IPS DF 19.7 (cell line): ENCODE data around the gene ANKRD24.
"Not testable (repeated sequence)": the region's sequence is repeated elsewhere in the genome, so short reads cannot be mapped to it uniquely, and the experiment has no call there.

ENCODE experiments used
- DNase-seq: peaks from one replicate; pipeline ENCODE4 v3.0.0-alpha.2; 2013; ENCODE audit warnings: low read depth, low spot score

ANKRD24 gene

DNA sequence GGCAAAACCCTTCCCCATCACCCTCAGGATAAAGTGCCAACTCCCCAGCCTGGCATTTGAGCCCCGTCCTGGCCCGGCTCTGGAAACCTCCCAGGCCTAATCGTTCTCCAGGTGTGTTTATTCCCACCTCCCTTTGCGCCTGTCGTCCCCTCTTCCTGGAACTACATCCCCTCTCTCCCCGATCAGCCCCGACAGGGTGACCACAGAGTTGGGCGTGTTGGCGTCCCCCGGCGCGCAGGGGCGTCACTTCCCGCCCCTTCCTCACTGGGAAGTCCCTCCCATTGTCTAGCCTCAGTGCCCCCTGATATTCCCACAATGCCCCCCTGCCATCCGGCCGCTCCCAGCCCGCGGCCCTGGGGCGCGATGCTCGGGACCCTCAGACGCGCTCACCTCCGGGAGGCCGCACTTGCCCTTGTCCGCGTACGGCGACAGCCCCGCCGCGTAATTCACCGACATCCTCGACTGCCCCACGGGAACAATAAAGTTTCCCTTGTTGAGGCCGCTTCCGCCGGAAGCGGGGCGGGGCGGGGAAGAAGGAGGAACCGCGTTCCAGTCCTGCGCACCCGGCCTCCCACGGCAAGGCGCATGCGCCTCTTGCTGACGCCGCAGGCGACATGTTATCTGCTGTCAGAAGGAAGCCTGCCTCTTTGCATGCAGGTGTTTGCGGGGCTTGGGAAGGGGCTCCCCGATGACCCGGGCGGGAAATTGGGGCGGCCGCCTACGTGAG is at the start of gene ANKRD24, which contains the start of gene SIRT6:
ANKRD24 (plus strand) TSS at position 606 of the 727 bp plus-strand sequence. CDS start 3,737 bp downstream, outside the sequence.
SIRT6 (minus strand) TSS at position 480 of the 727 bp plus-strand sequence; CDS start at position 456, 24 bp downstream.
- peak; percentile 75 for DNase-seq

DNA sequence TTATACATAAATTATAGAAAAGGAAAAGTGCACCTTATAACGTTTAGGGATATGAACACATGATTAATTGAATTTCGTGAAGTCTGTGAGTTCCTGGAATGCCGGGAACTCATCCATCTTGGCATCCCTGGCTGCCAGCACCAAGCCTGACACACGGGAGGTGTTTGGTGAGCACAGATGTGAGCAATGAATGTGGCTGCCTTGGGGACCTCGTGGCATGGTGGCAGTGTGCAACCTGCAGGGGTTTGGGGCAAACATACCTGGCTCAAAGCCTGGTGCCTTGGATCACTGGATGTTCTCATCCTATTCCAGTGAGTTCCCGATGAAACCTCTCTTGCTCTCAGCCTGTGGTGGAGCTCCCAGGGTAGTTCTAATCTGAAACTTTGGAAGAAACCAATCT is 48.1 kb upstream of the ANKRD24 start:
- no peak for DNase-seq

DNA sequence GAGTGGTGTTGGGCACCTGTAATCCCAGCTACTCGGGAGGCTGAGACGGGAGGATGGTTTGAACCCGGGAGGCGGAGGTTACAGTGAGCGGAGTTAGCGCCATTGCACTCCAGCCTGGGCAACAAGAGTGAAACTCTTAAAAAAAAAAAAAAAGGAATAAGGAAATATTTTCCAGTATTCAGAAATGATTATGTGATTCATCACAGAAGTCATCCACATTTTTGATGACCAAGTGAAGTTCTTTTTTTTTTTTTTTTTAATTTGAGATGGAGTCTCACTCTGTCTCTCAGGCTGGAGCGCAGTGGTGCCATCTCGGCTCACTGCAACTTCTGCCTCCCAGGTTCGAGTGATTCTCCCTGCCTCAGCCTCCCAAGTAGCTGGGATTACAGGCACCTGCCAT is 47.1 kb upstream of the ANKRD24 start:
- DNase-seq, result not testable (repeated sequence)

DNA sequence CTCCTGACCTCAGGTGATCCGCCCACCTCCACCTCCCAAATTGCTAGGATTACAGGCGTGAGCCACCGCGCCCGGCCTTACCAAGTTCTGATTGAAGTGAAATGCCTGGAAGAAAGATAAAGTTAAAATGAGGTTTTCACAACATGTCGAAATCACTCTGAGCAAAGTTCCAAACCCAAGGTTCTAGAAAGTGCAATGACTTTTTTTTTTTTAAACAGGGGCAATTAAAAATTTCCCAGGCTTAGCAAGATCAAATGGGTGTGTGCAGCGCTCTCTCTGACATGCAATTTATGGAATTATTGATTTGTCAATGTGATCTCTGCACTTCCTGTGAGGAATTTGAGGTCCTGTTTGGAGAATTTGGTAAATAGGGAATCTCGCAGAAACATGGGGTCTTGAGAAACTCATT is 45.8 kb upstream of the ANKRD24 start:
- DNase-seq, result no peak

DNA sequence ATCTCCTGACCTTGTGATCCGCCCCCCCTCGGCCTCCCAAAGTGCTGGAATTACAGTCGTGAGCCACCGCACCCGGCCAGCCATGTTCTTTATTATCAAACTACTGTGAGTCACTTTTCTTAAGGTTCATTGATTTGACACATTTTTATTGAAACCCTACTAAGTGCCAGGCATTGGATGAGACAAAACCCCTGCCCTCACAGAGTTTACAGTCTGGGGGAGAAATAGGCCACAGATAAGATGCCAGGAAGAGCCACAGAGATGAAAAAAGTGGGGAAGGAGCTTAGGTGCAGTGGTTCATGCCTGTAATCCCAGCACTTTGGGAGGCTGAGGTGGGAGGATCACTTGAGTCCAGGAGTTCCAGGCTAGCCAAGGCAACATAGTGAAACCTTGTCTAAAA is 44.0 kb upstream of the ANKRD24 start:
- no peak for DNase-seq

DNA sequence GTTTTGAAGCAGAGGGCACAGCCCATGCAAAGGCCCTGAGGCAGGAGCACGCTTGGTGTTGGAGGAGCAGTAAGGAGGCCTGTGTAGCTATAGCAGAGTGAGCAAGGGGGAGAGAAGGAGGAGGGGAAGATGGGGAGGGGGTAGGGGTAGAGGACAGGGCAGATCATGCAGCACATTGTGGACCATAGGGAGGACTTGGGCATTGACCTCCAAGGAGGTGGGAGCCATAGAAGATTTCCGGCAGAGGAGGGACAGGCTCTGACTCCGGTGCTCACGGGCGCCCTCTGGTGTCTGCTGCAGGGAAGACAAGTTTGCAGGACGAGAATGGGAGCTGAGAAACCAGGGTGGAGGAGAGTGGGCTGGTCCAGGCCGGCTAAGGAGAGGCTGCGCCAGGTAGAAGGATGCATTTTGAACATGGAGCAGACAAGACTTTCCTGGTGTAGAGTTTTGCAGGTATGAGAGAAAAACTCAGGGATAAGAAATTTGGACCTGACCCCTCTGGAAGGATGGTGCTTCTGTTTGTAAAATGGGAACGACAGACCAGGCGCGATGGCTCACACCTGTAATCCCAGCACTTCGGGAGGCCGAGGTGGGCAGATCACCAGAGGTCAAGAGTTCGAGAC is 42.8 kb upstream of the ANKRD24 start:
- DNase-seq, result no peak

DNA sequence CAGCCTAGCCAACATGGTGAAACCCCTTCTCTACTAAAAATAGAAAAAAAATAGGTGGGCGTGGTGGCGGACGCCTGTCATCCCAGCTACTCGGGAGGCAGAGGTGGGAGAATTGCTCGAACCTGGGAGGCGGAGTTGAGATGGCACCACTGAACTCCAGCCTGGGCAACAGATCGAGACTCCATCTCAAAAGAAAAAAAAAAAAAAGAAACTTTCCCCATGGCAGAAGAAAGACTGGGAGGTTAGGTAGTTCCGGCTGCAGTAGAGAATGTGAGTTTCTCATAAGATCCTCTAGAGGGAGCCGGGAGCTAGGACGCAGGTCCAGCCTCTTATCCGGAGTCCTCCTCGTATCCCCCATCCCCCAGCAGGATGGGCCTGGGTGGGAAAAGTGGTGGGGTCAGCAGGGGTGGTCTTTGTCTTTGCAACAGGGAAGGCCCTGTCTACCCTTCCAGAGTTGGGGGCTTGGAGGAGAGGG is 42.2 kb upstream of the ANKRD24 start:
- DNase-seq, result no peak

DNA sequence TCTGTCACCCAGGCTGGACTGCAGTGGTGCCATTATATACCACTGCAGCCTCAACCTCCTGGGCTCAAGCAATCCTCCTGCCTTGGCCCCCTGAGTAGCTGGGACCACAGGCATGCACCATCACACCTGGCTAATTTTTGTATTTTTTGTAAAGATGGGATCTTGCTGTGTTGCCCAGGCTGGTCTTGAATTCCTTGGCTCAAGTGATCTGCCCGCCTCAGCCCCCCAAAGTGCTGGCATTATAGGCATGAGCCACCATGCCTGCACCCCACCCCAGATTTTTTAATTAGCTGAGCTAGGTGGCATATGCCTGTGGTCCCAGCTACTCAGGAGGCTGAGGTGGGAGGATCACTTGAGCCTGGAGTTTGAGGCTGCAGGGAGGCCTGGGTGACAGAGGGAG is 39.6 kb upstream of the ANKRD24 start:
- not testable (repeated sequence) for DNase-seq

DNA sequence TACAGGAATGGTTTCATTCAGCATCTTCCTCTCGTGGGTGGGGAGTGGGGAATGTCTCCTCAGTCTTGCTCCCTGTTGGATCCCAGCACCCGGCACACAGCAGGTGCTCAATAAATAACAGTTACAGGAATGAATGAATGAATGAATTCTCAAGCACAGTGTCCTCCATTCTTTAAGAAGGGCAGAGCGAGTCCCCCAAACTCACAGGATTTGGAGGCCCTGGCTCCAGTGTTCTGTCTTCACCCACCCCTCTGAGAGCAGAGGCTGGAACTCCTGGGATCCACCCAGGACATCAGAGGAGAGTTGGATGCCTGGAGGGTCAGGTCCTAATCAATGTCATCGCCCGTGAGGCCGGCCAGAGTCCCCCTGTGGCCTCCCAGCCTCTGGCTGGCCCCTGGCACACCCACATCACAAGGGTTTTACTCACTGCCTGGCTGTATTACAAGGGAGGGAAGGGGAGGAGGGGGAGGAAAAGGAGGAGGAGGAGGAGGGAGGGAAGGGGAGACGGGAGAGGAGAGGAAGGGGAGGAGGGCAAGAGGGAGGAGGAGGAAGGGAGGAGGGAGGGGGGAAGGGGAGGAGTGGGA is 37.7 kb upstream of the ANKRD24 start:
- DNase-seq, result no peak

DNA sequence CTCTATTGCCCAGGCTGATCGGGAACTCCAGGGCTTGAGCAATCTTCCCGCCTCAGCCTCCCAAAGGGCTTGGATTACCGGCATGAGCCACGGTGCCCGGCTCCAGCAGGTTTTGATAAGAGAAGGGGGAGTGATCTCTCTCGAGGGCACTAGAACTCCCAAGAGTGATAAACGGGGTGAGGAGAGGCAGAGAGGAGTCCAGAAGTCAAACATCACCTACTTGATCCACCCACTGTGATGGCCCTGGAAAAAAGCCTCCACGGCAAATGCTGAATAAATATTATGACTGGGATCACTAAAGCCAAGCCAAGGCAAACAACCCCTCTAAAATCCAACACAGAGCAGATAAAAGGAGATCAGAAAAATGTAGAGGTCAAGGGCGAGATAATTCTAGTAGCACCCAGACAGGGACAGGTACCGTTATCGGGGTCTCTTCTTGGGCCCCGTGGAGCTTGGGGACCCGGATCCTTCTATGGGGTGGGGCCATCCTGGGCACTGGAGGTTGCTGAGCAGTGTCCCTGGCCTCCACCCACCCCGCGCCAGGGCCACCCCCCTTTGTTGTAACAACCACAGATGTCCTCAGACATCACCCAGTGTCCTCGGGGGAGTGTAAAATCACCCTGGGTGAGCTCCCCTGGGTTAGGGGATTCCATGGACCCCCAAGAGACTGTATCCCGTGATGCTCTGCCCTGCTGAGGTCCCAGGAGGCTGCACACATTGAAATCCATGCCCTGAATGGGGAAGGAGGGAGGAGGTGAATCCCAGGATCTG is 32.8 kb upstream of the ANKRD24 start:
- DNase-seq, result no peak

DNA sequence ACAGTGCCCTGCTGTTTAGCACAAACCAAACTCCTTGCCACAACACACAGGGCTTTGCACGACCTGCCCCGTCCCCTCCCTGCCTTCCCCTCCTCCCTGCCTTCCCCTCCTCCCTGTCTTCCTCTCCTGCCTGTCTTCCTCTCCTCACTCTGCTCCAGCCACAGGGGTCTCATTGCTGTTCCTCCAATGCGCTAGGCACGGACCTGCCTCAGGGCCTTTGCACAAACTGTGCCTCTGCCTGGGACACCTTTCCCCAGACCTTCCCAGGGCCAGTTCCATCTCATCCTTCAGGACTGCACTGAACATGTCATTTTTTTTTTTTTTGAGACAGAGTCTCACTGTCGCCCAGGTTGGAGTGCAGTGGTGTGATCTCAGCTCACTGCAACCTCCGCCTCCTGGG is 30.9 kb upstream of the ANKRD24 start:
- DNase-seq, result no peak

DNA sequence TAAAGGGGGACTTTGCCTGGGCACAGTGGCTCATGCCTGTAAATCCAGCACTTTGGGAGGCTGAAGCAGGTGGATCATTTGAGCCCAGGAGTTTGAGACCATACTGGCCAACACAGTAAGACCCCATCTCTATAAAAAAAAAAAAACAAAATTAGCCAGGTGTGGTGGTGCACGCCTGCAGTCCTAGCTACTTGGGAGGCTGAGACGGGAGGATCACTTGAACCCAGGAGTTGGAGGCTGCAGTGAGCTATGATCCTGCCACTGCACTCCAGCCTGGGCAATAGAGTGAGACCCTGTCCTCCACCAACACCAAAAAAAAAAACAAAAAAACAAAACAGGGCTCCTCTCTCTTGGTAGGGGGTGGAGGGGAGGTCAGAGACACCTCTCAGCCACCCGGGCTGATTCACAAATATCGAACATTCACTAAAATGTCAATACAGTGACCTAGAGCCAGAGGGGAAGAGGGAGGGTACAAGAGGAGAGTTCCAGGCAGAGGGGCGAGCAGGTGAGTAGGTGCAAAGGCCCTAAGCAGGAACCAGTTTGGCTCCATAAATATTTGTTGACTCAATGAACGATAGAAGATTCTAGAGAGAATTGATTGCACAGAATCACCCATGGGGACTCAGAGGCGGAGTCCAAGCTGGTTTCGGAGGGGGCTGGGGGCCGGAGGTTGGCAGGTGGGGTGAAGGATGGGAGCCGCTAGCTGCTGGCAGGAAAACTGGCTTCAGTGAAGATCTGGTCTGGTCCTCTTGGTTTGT is 30.1 kb upstream of the ANKRD24 start:
- no peak for DNase-seq

DNA sequence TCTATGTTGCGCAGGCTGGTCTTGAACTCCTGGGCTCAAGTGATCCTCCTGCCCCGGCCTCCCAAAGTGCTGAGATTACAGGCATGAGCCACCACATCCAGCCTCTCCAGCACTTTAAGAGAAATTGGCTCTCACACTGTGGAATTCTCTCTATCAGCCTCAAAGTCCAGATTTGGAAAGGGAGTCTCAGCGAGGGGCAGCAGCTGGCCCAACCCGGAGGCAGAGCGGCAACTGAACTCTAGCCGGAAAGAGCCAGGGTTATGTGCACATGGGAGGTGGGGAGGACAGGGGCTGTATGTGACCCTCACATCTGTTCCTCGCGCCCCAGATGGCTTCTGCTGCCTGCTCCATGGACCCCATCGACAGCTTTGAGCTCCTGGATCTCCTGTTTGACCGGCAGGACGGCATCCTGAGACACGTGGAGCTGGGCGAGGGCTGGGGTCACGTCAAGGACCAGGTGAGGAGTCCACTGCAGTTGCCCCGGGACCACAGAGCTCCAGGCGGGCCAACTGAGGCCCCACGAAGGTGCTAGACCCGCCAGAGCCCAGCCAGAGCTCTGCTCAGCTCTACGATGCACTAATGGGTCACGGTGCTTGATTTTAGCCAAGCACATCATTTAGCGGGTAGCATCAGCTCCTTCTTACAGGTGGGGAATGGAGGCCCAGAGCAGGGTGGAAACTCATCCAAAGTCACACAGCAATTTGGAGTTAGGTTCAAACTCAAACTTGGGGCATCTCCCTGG is 27.7 kb upstream of the ANKRD24 start:
- DNase-seq, result no peak

DNA sequence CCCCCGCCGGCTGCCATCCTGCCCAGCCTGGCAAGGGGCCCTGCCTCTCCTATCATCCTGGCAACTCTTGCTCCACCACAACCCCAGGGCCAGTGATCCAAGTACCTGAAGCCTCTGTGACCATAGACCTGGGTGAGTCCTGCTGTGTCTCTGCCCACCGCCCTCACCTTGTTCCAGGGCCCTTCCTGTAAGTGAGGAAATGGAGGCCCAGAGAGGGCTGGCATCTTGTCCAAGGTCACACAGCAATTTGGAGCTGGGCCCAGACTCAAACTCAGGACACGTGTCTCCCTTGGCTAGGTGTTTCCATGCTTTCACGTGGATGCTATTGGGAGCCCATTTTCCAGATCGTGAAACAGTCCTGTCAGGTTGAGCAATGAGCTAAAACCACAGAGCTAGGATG is 25.3 kb upstream of the ANKRD24 start:
- no peak for DNase-seq

DNA sequence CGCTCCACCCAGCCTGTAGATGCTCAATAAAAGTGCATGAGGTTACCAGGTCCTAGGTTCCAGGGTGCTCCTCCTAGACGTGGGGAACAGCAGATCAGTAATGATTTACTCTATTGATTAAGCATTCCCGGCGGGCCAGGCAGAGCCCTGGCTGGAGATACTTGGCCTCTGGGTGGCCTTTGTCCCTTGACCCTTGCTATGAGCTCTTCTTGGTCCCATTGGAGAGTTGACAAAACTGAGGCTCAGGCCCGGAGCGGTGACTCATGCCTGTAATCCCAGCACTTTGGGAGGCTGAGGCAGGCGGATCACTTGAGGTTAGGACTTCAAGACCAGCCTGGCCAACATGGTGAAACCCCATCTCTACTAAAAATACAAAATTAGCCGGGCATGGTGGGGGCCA is 24.5 kb upstream of the ANKRD24 start:
- not testable (repeated sequence) for DNase-seq

DNA sequence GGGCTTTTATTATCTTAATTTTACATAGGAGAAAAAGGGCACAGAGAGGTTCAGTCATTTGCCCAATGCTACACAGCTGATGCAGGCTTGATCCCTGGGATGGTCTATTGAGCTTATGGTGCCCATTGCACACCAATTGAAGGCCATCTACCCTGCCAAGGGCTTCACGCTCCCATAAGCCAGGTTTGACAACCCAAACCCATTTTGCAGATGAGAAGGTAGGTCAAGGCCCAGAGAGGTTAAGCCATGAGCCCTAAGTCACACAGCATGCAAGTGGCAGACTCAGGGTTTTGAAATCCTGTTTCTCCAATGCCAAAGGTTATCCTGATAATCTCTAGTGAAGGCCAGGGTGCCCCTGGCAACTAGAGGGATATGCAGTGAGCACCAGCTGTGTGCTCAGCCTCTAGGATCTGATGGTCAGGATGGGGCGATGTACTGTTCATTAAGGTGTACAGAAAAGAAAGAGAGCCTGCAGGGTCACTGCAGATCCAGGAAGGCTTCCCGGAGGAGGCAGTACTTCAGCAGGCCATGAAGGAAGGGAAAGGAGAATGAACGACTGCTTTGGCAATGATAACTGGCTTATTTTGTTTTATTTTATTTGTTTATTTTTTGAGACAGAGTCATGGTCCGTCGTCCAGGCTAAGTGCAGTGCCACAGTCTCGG is 20.9 kb upstream of the ANKRD24 start:
- no peak for DNase-seq

DNA sequence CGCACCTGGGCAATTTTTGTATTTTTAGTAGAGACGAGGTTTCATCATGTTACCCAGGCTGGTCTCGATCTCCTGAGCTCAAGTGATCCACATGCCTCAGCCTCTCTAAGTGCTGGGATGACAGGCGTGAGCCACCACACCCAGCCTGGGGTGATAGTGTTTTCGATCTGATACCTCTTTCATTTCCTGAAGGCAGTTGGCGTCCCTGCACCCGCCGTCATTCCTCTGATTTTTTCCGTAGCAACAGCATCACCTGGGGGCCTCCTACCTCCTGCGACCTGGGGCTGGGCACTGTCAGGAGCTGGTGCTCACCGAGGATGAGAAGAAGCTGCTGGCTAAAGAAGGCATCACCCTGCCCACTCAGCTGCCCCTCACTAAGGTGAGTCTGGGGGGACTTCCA is 18.2 kb upstream of the ANKRD24 start:
- DNase-seq, result no peak

DNA sequence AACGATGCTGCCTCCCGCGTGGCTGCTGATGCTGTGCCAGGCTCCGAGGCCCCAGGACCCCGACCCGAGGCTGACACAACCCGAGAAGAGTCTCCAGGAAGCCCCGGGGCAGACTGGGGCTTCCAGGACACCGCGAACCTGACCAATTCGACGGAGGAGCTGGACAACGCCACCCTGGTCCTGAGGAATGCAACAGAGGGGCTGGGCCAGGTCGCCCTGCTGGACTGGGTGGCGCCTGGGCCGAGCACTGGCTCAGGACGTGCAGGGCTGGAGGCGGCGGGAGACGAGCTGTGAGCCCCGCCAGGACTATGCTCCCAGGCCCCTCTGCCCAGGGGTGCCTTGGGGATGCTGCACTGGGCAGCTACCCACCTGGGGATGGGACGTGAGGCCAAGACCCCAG is 10.8 kb upstream of the ANKRD24 start:
- DNase-seq, result no peak

DNA sequence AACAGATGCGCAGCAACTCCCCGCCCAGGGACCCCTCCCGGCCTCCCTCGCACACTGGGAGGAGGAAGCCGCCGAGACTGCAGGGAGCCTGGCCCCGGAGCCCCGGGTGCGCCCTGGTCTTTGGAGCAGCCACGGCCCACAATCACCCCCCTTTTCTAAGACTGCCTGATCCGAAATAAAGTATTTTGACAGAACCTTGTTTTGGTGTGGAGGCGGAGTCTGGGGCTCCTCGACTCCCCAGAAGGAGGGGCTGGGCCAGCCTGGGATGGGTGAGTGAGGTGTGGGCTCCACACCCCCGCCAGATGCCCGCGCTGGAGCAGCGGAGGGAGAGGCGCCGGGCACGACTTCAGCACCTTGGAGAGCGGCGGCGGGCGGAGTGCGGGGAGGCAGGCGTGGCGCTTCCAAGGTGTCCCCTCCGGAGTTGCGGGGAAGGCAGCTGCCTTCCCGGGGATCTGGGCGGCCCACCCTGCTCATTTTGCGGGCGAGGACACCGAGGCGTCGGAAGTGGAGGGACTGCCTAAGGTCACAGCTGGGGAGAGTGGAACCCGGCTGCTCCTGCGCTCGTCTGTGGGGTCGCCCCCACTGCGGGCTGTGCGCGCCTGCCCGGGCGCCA is 9.5 kb upstream of the ANKRD24 start:
- DNase-seq, result no peak
